Mononuclear cell (primary cell): ENCODE measurements around the gene C1QL3. TPM values are rescaled to one million over a fixed set of nuclear protein-coding genes. Genes with fewer than 3 reads are reported as not detected.

Experiments
- H3K27me3 ChIP-seq: 2 replicates; pipeline ENCODE4 v1.6.0; 2011; ENCODE audit warnings: low read length, control low read depth; ENCODE audit not compliant: insufficient read depth
- H3K4me1 ChIP-seq: 2 replicates; pipeline ENCODE4 v1.5.1; 2011; ENCODE audit warnings: mild to moderate bottlenecking, low read length, control low read depth; ENCODE audit not compliant: insufficient read depth
- H3K4me3 ChIP-seq: 2 replicates; pipeline ENCODE4 v1.5.1; 2011; ENCODE audit warnings: mild to moderate bottlenecking, low read length, moderate library complexity
- H3K9me3 ChIP-seq: 2 replicates; pipeline ENCODE4 v1.5.1; 2011; ENCODE audit warnings: low read depth, mild to moderate bottlenecking, control low read depth, low read length
- total RNA-seq: library from RNA; depleted of rRNA; stranded (reverse); fragments of >200 nt; gene quantifications from one replicate; pipeline ENCODE4 v1.2.3, GENCODE V29; 2012

The C1QL3 gene
- not detected for total RNA-seq

- Histone ChIP-seq H3K27me3 (peaks cover 42% of the 10 kb centered on the region), H3K9me3 (no peaks in the 10 kb centered on the region), H3K4me1 (peaks cover 10% of the 10 kb centered on the region), H3K4me3 (no peak within 1 kb of the TSS)
These were observed at the start of gene C1QL3 for GRCh38 chr10:16521311-16522016. Gene C1QL3, minus strand, starts transcription at chr10:16521879. Its CDS starts 814 bp downstream, at chr10:16521065.

DNA sequence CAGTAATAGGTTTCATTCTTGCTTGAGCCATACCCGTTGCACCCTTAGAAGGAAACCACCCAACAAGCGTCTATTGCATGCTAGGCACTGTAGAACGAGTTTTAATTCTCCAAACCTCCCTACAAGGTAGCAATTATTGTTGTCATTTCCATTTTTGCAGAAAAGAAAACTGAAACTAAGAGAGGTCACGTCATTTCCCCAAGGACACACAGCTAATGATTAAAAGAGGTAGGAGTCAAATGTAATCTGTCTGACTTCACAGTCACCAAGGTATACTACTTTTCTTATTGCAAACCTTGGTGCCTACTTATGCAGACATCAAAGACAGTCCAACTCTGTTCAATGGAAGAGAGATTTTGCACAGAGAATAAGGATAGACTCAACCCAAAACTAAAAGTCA, 49.1 kb upstream of the C1QL3 start:
- Histone ChIP-seq H3K4me1 (no peaks in the 10 kb centered on the region), H3K9me3 (no peaks in the 10 kb centered on the region), H3K27me3 (no peaks in the 10 kb centered on the region), H3K4me3 (no peak overlapping the region)

DNA sequence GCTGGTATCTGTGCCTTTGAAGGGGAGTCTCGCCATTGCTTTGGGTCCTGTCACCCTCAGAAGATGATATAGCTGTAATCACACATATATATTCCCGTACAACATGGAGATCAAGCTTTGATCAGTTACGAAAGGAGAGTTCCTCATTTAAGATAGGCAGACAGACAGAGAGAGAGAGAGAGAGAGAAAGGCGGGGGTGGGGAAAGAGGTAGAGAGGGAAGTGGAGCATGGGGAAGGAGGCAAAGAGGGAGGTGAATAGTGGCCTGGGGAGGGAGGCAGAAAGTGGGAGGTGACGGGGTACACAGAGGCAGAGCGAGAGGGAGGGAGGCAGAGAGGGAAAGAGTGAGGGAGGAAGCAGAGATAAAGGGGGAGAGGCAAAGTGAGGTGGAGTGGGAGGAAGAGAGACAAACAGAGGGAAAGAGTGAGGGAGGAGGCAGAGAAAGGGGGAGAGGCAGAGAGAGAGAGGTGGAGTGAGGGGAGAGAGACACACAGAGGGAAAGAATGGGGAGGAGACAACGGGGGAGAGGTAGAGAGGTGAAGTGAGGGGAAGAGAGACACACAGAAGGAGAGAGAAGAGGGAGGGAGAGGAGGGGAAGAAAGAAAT, 44.6 kb upstream of the C1QL3 start:
- Histone ChIP-seq H3K27me3 (no peaks in the 10 kb centered on the region), H3K4me3 (no peak overlapping the region), H3K9me3 (no peaks in the 10 kb centered on the region), H3K4me1 (no peaks in the 10 kb centered on the region)

- Histone ChIP-seq H3K4me1 (no peaks in the 10 kb centered on the region), H3K9me3 (no peaks in the 10 kb centered on the region), H3K27me3 (no peaks in the 10 kb centered on the region), H3K4me3 (no peak overlapping the region)
These were observed 43.9 kb upstream of the C1QL3 start for GRCh38 chr10:16565604-16566003.

- H3K4me3 ChIP-seq: no peak overlapping the region
- H3K9me3 ChIP-seq: no peaks in the 10 kb centered on the region
- H3K4me1 ChIP-seq: no peaks in the 10 kb centered on the region
- H3K27me3 ChIP-seq: peaks cover 7% of the 10 kb centered on the region
These were observed 41.2 kb upstream of the C1QL3 start for GRCh38 chr10:16562891-16563290.

DNA sequence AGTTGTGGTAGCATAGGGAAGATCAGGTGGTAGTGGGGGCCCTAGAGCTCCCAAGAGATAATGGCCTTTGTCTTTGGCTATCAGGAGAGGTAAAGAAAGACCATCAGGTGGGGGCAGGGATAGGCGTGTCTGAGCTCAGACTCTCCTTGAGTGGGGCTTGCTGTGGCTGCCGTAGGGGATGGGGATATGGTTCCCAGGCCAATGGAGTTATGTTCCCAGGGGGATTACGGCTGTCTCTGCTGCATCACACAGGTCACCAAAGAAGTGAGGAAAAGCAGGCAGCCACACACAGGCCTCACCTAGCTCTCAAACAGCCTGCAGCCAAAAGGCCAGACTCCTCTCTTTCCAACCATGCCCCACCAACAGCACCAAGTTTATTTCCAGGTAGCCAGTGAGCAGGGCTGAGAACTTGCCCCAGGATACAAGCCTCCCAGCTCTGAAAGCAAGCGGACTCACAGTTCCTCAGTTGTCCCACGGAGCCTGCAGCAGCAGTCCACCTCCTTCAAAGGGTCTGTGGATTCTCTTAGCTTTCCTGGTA, 37.6 kb upstream of the C1QL3 start:
- no peak overlapping the region for H3K4me3 ChIP-seq
- no peaks in the 10 kb centered on the region for H3K4me1 ChIP-seq
- no peaks in the 10 kb centered on the region for H3K9me3 ChIP-seq
- peaks cover 9% of the 10 kb centered on the region for H3K27me3 ChIP-seq

- Histone ChIP-seq H3K4me1 (no peaks in the 10 kb centered on the region), H3K27me3 (peaks cover 4% of the 10 kb centered on the region), H3K4me3 (no peak overlapping the region), H3K9me3 (no peaks in the 10 kb centered on the region)
These were observed 26.3 kb upstream of the C1QL3 start for GRCh38 chr10:16547973-16548372.

DNA sequence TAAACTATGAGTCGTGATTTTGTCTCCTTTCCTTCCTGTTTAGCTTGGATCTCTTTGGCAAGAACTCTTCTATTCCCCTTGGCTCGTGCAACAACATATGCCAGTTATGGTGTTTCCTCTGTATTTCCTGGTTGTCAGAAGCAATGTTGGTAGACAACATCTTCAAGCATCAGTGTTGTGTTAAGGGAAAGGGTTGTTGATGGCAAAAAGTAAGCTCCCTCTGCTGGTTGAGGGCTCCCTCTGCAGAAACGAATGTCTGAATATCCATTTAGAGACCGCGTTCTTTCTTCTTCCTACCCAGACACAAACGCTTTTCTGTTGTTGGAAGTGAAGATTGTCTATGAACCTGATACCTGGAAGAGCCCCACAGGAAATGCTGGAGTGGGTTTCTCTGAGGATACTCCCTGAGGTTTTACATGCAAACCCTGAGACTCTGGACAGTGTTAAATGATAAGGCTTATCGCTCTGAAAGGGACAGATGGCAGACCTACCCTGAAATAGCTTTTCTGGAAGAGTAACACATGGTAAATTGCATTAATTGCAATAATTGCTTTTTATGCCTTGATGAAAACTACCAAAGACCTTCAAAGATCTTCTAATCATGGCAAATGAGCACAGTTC, 23.5 kb upstream of the C1QL3 start:
- Histone ChIP-seq H3K27me3 (peaks cover 6% of the 10 kb centered on the region), H3K4me1 (no peaks in the 10 kb centered on the region), H3K4me3 (no peak overlapping the region), H3K9me3 (no peaks in the 10 kb centered on the region)

DNA sequence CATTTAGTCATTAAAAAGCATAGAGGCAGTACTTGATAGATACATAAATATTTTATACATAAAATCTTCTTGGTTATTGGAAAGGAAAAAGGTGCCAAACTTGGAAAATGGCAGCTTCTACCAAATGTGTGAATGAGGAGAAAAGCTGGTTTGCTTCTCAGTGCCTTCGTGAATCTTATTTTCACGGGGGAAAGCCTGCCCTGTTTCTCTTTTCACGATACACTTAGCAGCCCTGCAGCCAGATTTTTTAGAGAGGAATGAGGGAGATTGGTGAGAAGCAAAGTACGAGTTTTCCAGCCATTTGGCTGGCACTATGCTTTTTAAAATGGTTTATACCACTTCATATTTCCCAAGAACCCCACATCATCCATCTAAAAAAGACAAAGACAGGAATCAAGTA, 22.9 kb upstream of the C1QL3 start:
- H3K4me3 ChIP-seq: no peak overlapping the region
- no peaks in the 10 kb centered on the region for H3K4me1 ChIP-seq
- H3K27me3 ChIP-seq: peaks cover 7% of the 10 kb centered on the region
- no peaks in the 10 kb centered on the region for H3K9me3 ChIP-seq

GRCh38 chr10:16544099-16544498, 22.4 kb upstream of the C1QL3 start:
- no peaks in the 10 kb centered on the region for H3K9me3 ChIP-seq
- H3K27me3 ChIP-seq: peaks cover 7% of the 10 kb centered on the region
- H3K4me3 ChIP-seq: no peak overlapping the region
- H3K4me1 ChIP-seq: no peaks in the 10 kb centered on the region

DNA sequence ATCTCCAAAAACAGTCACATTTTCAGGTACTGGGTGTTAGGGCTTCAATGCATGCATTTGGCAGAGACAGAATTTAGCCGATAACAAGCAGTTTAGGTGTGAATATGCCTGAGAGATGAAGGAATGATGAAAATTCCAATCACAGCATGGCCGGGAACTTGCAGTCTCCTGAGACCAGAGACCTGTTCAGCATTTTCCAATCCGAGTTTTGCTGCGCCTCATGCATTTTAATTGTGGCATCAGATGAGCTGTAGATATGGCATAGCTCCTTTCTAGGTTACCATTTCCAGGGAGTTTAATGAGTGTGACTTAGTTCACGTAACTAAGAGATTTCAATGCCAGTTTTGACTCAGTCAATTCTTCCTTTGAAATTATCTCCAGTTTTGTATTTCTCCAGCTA, 14.5 kb upstream of the C1QL3 start:
- Histone ChIP-seq H3K9me3 (no peaks in the 10 kb centered on the region), H3K27me3 (peaks cover 4% of the 10 kb centered on the region), H3K4me3 (no peak overlapping the region), H3K4me1 (no peaks in the 10 kb centered on the region)

DNA sequence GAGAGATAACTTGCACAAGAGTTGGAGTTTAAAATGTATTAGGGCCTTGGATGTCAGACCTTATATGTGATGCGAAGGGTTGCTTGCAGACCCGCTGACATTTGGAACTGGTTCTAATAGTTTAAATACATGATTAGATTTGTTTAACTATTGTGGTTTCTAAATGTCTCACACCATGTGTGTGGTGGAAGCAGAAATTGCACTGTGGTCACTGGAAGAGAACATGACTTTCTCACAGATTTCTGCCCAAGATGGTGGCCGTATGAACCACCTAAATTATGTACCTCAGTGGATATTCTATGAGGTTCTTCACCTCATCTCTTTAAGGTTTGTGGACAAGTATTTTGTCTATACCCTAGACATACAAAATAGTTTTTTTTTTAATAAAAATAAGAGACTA, 8.2 kb upstream of the C1QL3 start:
- Histone ChIP-seq H3K27me3 (no peaks in the 10 kb centered on the region), H3K4me3 (no peak overlapping the region), H3K9me3 (no peaks in the 10 kb centered on the region), H3K4me1 (no peaks in the 10 kb centered on the region)

GRCh38 chr10:16527452-16527851, 5.8 kb upstream of the C1QL3 start:
- H3K4me1 ChIP-seq: no peaks in the 10 kb centered on the region

DNA sequence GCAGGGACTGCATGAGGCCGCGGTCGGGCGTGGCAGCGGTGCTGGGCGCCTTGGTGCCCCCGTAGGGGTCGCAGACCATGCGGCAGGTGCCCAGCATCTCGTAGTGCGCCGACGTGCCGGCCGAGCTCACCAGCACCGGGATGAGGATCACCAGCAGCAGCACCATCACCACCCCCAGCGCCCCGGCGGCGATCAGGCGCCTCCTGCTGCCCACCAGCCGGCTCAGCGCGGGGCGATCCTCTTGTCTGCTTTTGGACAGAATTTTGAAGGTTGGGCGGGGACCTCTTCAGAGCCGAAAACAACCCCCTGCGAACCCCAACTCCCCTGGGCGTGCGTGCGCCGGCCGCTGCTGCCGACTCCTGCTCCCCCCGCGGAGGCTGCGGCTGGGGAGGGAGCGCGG, 779 bp downstream of the C1QL3 start:
- Histone ChIP-seq H3K4me1 (peaks cover 10% of the 10 kb centered on the region), H3K27me3 (peaks cover 42% of the 10 kb centered on the region), H3K4me3 (no peak overlapping the region), H3K9me3 (no peaks in the 10 kb centered on the region)

More at GRCh38 chr10:16527452-16527851, 5.8 kb upstream of the C1QL3 start:
- Histone ChIP-seq H3K27me3 (peaks cover 19% of the 10 kb centered on the region), H3K9me3 (no peaks in the 10 kb centered on the region), H3K4me3 (no peak overlapping the region)
